GM12873 (cell line): ENCODE results near the gene ODF2L.

Experiments used
- CTCF ChIP-seq: IDR thresholded peaks from 2 replicates; pipeline ENCODE4 v1.5.1; 2012; ENCODE audit warnings: low read depth, mild to moderate bottlenecking, moderate library complexity, low read length, control low read depth; ENCODE audit not compliant: insufficient read depth; ENCODE audit errors: missing control alignments

Gene ODF2L

GRCh38 chr1:86339906-86340305 is 56.2 kb downstream of the ODF2L start:
- TF ChIP-seq CTCF = no peak

- TF ChIP-seq CTCF = no peak
Measured at GRCh38 chr1:86339014-86339812, 56.9 kb downstream of the ODF2L start.

GRCh38 chr1:86335916-86336315 is 60.2 kb downstream of the ODF2L start:
- no peak for TF ChIP-seq CTCF

- TF ChIP-seq CTCF = no peak
Measured at GRCh38 chr1:86325264-86325663, 70.9 kb downstream of the ODF2L start.

- no peak for TF ChIP-seq CTCF
Measured at GRCh38 chr1:86324130-86324822, 71.8 kb downstream of the ODF2L start.

GRCh38 chr1:86322241-86322640 is 73.9 kb downstream of the ODF2L start:
- no peak for TF ChIP-seq CTCF

- TF ChIP-seq CTCF = no peak
Measured at GRCh38 chr1:86318436-86318835, 77.7 kb downstream of the ODF2L start.
